Sigmoid colon (tissue), 7 donors: ENCODE data around the gene CCIN. TPM values are rescaled to one million over a fixed set of nuclear protein-coding genes. Genes with fewer than 3 reads are reported as not detected.
"Not testable (repeated sequence)": the region's sequence is repeated elsewhere in the genome, so short reads cannot be mapped to it uniquely, and the experiment has no call there.

Experiments
- DNase-seq: peaks from one replicate; pipeline ENCODE4 v3.0.0-alpha.2; 2019
- H3K27ac ChIP-seq, 4 donors: fragments of 200-600 bp; sonication (generic); one replicate each; pipeline ENCODE4 v1.5.1; 2016 to 2019; ENCODE audit warnings: mild to moderate bottlenecking in 1 of 4
- H3K27me3 ChIP-seq, 3 donors: fragments of 200-600 bp; sonication (generic); one replicate each; pipeline ENCODE4 v1.5.1; 2019; ENCODE audit warnings: mild to moderate bottlenecking in 1 of 3
- H3K36me3 ChIP-seq, 4 donors: fragments of 200-600 bp; sonication (generic); one replicate each; pipeline ENCODE4 v1.5.1; 2016 to 2019
- H3K4me1 ChIP-seq, 4 donors: fragments of 200-600 bp; sonication (generic); one replicate each; pipeline ENCODE4 v1.5.1; 2017 to 2019
- H3K4me3 ChIP-seq, 4 donors: fragments of 200-600 bp; sonication (generic); one replicate each; pipeline ENCODE4 v1.5.1; 2017 to 2019; ENCODE audit warnings: mild to moderate bottlenecking in 2 of 4, moderate library complexity in 1 of 4
- H3K9me3 ChIP-seq, 4 donors: fragments of 200-600 bp in 3 of 4; sonication (generic) in 3 of 4; one replicate each; pipeline versions ENCODE4 v1.5.1 to v1.6.1; 2013 to 2019
- CTCF ChIP-seq, 4 experiments: fragments of 450-650 bp in 3 of 4; fragments of 200-600 bp in 1 of 4; IDR thresholded peaks; one replicate each; pipeline ENCODE4 v1.5.1; 2016 to 2019; ENCODE audit warnings: antibody characterized with exemption in 4 of 4, mild to moderate bottlenecking in 3 of 4, moderate library complexity in 2 of 4
- EP300 ChIP-seq, 4 donors: sonication (generic); formaldehyde crosslinking; IDR thresholded peaks; one replicate each; pipeline ENCODE4 v1.6.1; 2017; ENCODE audit warnings: antibody characterized with exemption in 4 of 4
- POLR2A ChIP-seq, 2 donors: fragments of 450-650 bp; IDR thresholded peaks; one replicate each; pipeline ENCODE4 v1.6.1; 2016; ENCODE audit warnings: antibody characterized with exemption in 2 of 2, mild to moderate bottlenecking in 2 of 2, moderate library complexity in 2 of 2
- POLR2AphosphoS5 ChIP-seq, 4 donors: sonication (generic); formaldehyde crosslinking; IDR thresholded peaks; one replicate each; pipeline ENCODE4 v1.6.1; 2017; ENCODE audit warnings: antibody characterized with exemption in 4 of 4
- WGBS, 2 donors: extraction: QIAGEN DNeasy Blood & Tissue Kit; methylation state at CpG; one replicate each; pipeline ENCODE4 v1.1.7; 2013; 5-methylcytosine and 5-hydroxymethylcytosine counted together
- intact Hi-C: fragments of 100-400 bp; cut with DNase I; formaldehyde crosslinking; loops from one replicate; pipeline ENCODE4 v1.15.1; 2023
- polyA plus RNA-seq, 3 donors: library from polyadenylated mRNA; stranded (reverse); fragments of 200-250 nt; gene quantifications; one replicate each; pipeline ENCODE4 v1.2.3, GENCODE V29; 2013
- total RNA-seq, 4 donors: library from RNA; depleted of rRNA; stranded (reverse); fragments of >200 nt; gene quantifications; one replicate each; pipeline ENCODE4 v1.1.0, GENCODE V29; 2016
- donor health status: healthy with polysubstance abuse.
- donor health status: Bipolar disorder and iron deficiency.
- donor health status: healthy.

Gene CCIN
- total and polyA plus RNA-seq, 7 donors: 0.07 to 2.5 (median 0.83) TPM; not detected in 3

- Histone ChIP-seq H3K4me3 (no peak overlapping the region), H3K36me3 (no peaks in the 10 kb centered on the region), H3K27ac (no peak overlapping the region), H3K27me3 (no peaks in the 10 kb centered on the region), H3K9me3 (no peaks in the 10 kb centered on the region), H3K4me1 (no peaks in the 10 kb centered on the region)
- intact Hi-C loops: no loop called here
- TF ChIP-seq POLR2AphosphoS5 (IDR thresholded peaks at IDR 0.05): no peak
- TF ChIP-seq CTCF (IDR thresholded peaks at IDR 0.05): no peak
- no peak for TF ChIP-seq EP300 (IDR thresholded peaks at IDR 0.05)
- TF ChIP-seq POLR2A (IDR thresholded peaks at IDR 0.05): no peak
- 97 to 99% methylated on average over 2 of the region's 2 CpGs for WGBS, 2 donors
- DNase-seq: no peak
Observed at GRCh38 chr9:36173861-36174260, 4.7 kb downstream of the CCIN start.

GRCh38 chr9:36174271-36174670 is 5.1 kb downstream of the CCIN start:
- Histone ChIP-seq H3K4me3 (no peak overlapping the region), H3K27ac (no peak overlapping the region), H3K9me3 (no peaks in the 10 kb centered on the region), H3K4me1 (no peaks in the 10 kb centered on the region), H3K36me3 (no peaks in the 10 kb centered on the region), H3K27me3 (no peaks in the 10 kb centered on the region)
- DNase-seq: no peak
- TF ChIP-seq CTCF (IDR thresholded peaks at IDR 0.05) (no peak), POLR2A (IDR thresholded peaks at IDR 0.05) (no peak), EP300 (IDR thresholded peaks at IDR 0.05) (no peak), POLR2AphosphoS5 (IDR thresholded peaks at IDR 0.05) (no peak)
- intact Hi-C loops: no loop called here
- 85 to 88% methylated on average over 7 of the region's 7 CpGs for WGBS, 2 donors

- DNase-seq: no peak
- 86% methylated on average over 3 of the region's 3 CpGs for WGBS, 2 donors
- H3K9me3 ChIP-seq: no peaks in the 10 kb centered on the region
- no peak overlapping the region for H3K27ac ChIP-seq
- H3K27me3 ChIP-seq: no peaks in the 10 kb centered on the region
- no peak overlapping the region for H3K4me3 ChIP-seq
- no peaks in the 10 kb centered on the region for H3K4me1 ChIP-seq
- H3K36me3 ChIP-seq: no peaks in the 10 kb centered on the region
- intact Hi-C loops: no loop called here
- TF ChIP-seq EP300 (IDR thresholded peaks at IDR 0.05): no peak
- TF ChIP-seq POLR2AphosphoS5 (IDR thresholded peaks at IDR 0.05): no peak
- TF ChIP-seq CTCF (IDR thresholded peaks at IDR 0.05): no peak
- no peak for TF ChIP-seq POLR2A (IDR thresholded peaks at IDR 0.05)
Observed at GRCh38 chr9:36174731-36175130, 5.5 kb downstream of the CCIN start.

- 93% methylated on average over 3 of the region's 3 CpGs for WGBS, 2 donors
Observed at GRCh38 chr9:36175209-36175608, 6.0 kb downstream of the CCIN start.

GRCh38 chr9:36176496-36176895 is 7.3 kb downstream of the CCIN start:
- WGBS, 2 donors: 95 to 97% methylated on average over 10 of the region's 10 CpGs
- H3K9me3 ChIP-seq, H3K36me3 ChIP-seq, H3K4me3 ChIP-seq, intact Hi-C loops, H3K27me3 ChIP-seq, H3K27ac ChIP-seq, H3K4me1 ChIP-seq: not testable (repeated sequence)
- peak; percentile 26 for DNase-seq

More at GRCh38 chr9:36175209-36175608, 6.0 kb downstream of the CCIN start:
- DNase-seq, H3K9me3 ChIP-seq, H3K36me3 ChIP-seq, H3K4me1 ChIP-seq, intact Hi-C loops, H3K4me3 ChIP-seq, H3K27me3 ChIP-seq, H3K27ac ChIP-seq: not testable (repeated sequence)

GRCh38 chr9:36177571-36177970 is 8.4 kb downstream of the CCIN start:
- Histone ChIP-seq H3K36me3 (no peaks in the 10 kb centered on the region), H3K9me3 (no peaks in the 10 kb centered on the region), H3K4me1 (no peaks in the 10 kb centered on the region), H3K27ac (no peak overlapping the region), H3K4me3 (no peak overlapping the region), H3K27me3 (no peaks in the 10 kb centered on the region)
- WGBS, 2 donors: 82 to 91% methylated on average over 4 of the region's 4 CpGs
- intact Hi-C loops: no loop called here
- TF ChIP-seq EP300 (IDR thresholded peaks at IDR 0.05) (no peak), POLR2A (IDR thresholded peaks at IDR 0.05) (no peak), CTCF (IDR thresholded peaks at IDR 0.05) (no peak), POLR2AphosphoS5 (IDR thresholded peaks at IDR 0.05) (no peak)
- no peak for DNase-seq

- DNase-seq: peak; percentile 20
- intact Hi-C loops, H3K4me1 ChIP-seq, H3K36me3 ChIP-seq, H3K4me3 ChIP-seq, H3K27ac ChIP-seq, H3K9me3 ChIP-seq, H3K27me3 ChIP-seq: not testable (repeated sequence)
- WGBS, 2 donors: 89 to 90% methylated on average over 6 of the region's 6 CpGs
Observed at GRCh38 chr9:36180243-36180642, 11.1 kb downstream of the CCIN start.
